OCI-LY3 (cell line): ENCODE measurements around the gene PPARGC1A.

ENCODE experiments used
- H2AFZ ChIP-seq: fragments of 200-600, 300-600 bp; shearing (Covaris generic); 2 replicates; pipeline ENCODE4 v1.6.0; 2014; ENCODE audit warnings: antibody characterized with exemption, low read depth, low read length
- H3K27ac ChIP-seq: fragments of 200-600, 300-600 bp; sonication (generic); 2 replicates; pipeline ENCODE4 v1.5.1; 2014; ENCODE audit warnings: mild to moderate bottlenecking, low read length, moderate library complexity, mixed read lengths
- H3K27me3 ChIP-seq: fragments of 200-600, 300-600 bp; sonication (generic); 2 replicates; pipeline ENCODE4 v1.6.1; 2014; ENCODE audit warnings: low read depth, low read length, mixed read lengths
- H3K36me3 ChIP-seq: fragments of 200-600, 300-600 bp; sonication (generic); replicated peaks from 2 replicates; pipeline ENCODE3; 2014; ENCODE audit warnings: low read depth, low read length, mixed read lengths
- H3K4me1 ChIP-seq: fragments of 300-600, 200-600 bp; sonication (generic); 2 replicates; pipeline ENCODE4 v1.6.1; 2014; ENCODE audit warnings: low read length, mixed read lengths
- H3K4me2 ChIP-seq: fragments of 200-600, 300-600 bp; sonication (generic); 2 replicates; pipeline ENCODE4 v1.6.1; 2014; ENCODE audit warnings: low read length, mixed read lengths
- H3K4me3 ChIP-seq: fragments of 300-600, 200-600 bp; sonication (generic); 2 replicates; pipeline ENCODE4 v1.5.1; 2014; ENCODE audit warnings: antibody characterized with exemption, mild to moderate bottlenecking, low read length, moderate library complexity
- H3K79me2 ChIP-seq: fragments of 300-600, 200-600 bp; shearing (Covaris generic); 2 replicates; pipeline ENCODE4 v1.6.1; 2014; ENCODE audit warnings: mild to moderate bottlenecking, low read length, mixed read lengths
- H3K9ac ChIP-seq: fragments of 300-600, 200-600 bp; shearing (Covaris generic); 2 replicates; pipeline ENCODE4 v1.6.0; 2014; ENCODE audit warnings: mild to moderate bottlenecking, low read length, moderate library complexity
- H3K9me3 ChIP-seq: fragments of 200-600, 300-600 bp; shearing (Covaris generic); 2 replicates; pipeline ENCODE4 v1.6.1; 2014; ENCODE audit warnings: low read length, mixed read lengths; ENCODE audit not compliant: insufficient read depth
- H4K20me1 ChIP-seq: fragments of 200-600, 300-600 bp; sonication (generic); 2 replicates; pipeline ENCODE4 v1.6.1; 2016; ENCODE audit warnings: low read length, mixed read lengths; ENCODE audit not compliant: insufficient read depth
- CTCF ChIP-seq: fragments of 200-600, 300-600 bp; sonication (generic); IDR thresholded peaks from 2 replicates; pipeline ENCODE4 v1.5.1; 2014; ENCODE audit warnings: antibody characterized with exemption, low read length, low read depth
- EZH2phosphoT487 ChIP-seq: fragments of 200-600 bp; shearing (Covaris generic); IDR thresholded peaks from 2 replicates; pipeline ENCODE4 v1.6.1; 2018; ENCODE audit warnings: antibody characterized with exemption, mixed run types, low read depth

The PPARGC1A gene

DNA sequence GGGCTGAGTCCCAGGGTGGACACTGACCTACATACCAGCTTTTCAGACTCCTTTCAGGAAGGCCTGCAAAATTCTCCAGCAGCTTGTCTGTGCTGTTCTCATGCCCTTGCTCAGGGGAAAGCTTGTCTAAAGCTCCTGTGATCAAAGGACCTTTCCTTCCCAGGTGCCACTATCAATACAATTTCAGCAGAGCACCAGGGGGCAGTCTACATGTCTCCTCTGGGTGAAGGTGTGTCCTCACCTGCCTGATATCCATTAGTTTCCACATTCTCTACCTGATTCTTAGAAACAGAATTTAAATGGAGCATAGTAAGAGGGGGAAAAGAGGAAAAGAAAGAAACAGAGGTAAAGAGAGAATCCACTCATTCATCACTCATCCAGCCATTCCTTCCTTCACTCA lies 114.2 kb downstream of the PPARGC1A start:
- Histone ChIP-seq H3K79me2 (no peaks in the 10 kb centered on the region), H3K4me1 (peaks cover 43% of the 10 kb centered on the region), H3K27me3 (no peaks in the 10 kb centered on the region), H3K9me3 (no peaks in the 10 kb centered on the region), H3K4me3 (no peak overlapping the region), H3K36me3 (no peaks in the 10 kb centered on the region), H4K20me1 (no peaks in the 10 kb centered on the region), H3K4me2 (0 out of 2 replicates have a peak overlapping the region, but pooled peaks have one; percentile 85), H2AFZ (no peak overlapping the region), H3K27ac (no peak overlapping the region), H3K9ac (no peak overlapping the region)
- TF ChIP-seq EZH2phosphoT487 (no peak), CTCF (peak; percentile 52)

DNA sequence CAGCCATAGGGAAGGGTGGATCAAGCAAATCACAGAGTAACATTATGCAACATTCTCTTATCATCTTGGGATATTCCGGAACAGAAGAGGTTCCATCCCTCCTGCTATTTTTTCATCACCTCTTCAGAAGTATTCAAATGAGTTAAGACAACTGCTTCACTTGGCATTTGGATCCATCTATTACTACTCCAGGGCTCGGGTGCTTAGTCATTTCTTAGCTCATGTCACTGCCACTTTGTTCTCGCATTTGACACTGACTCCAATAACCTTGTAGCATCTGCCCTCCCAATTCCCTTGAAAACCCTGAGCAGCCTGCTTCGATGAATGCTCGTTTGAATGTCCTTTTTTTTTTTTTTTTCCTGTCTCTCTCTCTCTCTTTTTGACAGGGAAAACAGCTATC lies 114.9 kb downstream of the PPARGC1A start:
- Histone ChIP-seq H3K4me3 (peak overlapping the region; percentile 63), H3K36me3 (no peaks in the 10 kb centered on the region), H2AFZ (no peak overlapping the region), H3K4me1 (peaks cover 47% of the 10 kb centered on the region), H3K79me2 (no peaks in the 10 kb centered on the region), H4K20me1 (no peaks in the 10 kb centered on the region), H3K27me3 (no peaks in the 10 kb centered on the region), H3K9ac (peak overlapping the region; percentile 30; the same call in 1 of the 2 replicates), H3K27ac (peak overlapping the region; percentile 69), H3K9me3 (no peaks in the 10 kb centered on the region), H3K4me2 (peak overlapping the region; percentile 85)
- no peak for TF ChIP-seq CTCF

DNA sequence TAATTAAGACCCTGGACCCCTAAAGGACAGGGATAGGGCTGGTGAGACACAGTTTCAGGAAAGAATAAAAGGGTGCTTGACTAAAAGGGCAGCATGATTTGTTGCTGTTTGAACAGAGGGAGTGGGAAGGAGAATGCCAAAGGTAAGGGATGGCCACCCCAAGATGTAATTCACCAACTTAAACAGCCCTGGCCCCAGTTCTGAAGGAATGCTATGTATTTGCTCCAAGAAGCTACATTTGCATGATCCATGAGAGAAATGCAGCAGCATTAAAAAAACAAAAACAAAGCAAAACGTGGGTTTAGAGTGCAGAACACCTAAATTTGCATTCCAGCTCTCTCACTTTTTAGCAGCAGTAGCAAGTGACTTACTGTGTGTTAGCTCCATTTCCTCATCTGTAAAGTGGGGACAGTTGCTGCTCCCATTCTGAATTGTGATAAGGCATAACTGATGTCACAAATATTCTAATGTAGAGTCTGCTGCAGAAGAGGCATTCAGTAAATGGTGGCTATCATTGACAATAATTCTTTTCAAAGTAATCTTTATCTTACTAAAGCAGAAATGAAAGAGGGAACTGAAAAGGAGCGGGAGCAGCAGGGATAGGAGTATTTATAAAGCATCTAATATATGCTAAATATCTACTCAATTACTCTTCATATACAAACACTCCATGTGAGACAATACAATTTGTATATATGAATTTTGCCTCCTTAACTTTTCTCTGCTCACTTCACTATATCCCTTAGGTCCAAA lies 115.8 kb downstream of the PPARGC1A start:
- Histone ChIP-seq H3K36me3 (no peaks in the 10 kb centered on the region), H3K4me3 (peak overlapping the region; percentile 63), H4K20me1 (no peaks in the 10 kb centered on the region), H3K27ac (peak overlapping the region; percentile 69), H3K79me2 (no peaks in the 10 kb centered on the region), H3K27me3 (no peaks in the 10 kb centered on the region), H3K9me3 (no peaks in the 10 kb centered on the region; the same call in 1 of the 2 replicates), H3K4me2 (peak overlapping the region; percentile 85), H3K4me1 (peaks cover 55% of the 10 kb centered on the region), H3K9ac (peak overlapping the region; percentile 30; the same call in 1 of the 2 replicates), H2AFZ (no peak overlapping the region)
- TF ChIP-seq EZH2phosphoT487 (no peak), CTCF (no peak)

- no peak overlapping the region for H3K9ac ChIP-seq
- no peak overlapping the region; the same call in 1 of the 2 replicates for H3K4me2 ChIP-seq
- no peaks in the 10 kb centered on the region; the same call in 1 of the 2 replicates for H3K9me3 ChIP-seq
- TF ChIP-seq CTCF, result no peak
- TF ChIP-seq EZH2phosphoT487, result no peak
- H3K36me3 ChIP-seq, result no peaks in the 10 kb centered on the region
- H3K4me3 ChIP-seq, result no peak overlapping the region
- H3K27ac ChIP-seq, result no peak overlapping the region
- no peak overlapping the region for H2AFZ ChIP-seq
- no peaks in the 10 kb centered on the region for H4K20me1 ChIP-seq
- H3K27me3 ChIP-seq, result no peaks in the 10 kb centered on the region
- peaks cover 62% of the 10 kb centered on the region for H3K4me1 ChIP-seq
- no peaks in the 10 kb centered on the region for H3K79me2 ChIP-seq
Measured at GRCh38 chr4:23770011-23770410, 119.8 kb downstream of the PPARGC1A start.
